Dermis blood vessel endothelial cell (primary cell): ENCODE measurements around the gene ORC2. TPM values are rescaled to one million over a fixed set of nuclear protein-coding genes. Genes with fewer than 3 reads are reported as not detected.
A peak's percentile ranks its signal among the peaks of the same experiment; 100 is the strongest.
"Not testable (repeated sequence)": the region's sequence is repeated elsewhere in the genome, so short reads cannot be mapped to it uniquely, and the experiment has no call there.

ENCODE experiments used
- DNase-seq: peaks from one replicate; pipeline ENCODE4 v3.0.0; 2010
- total RNA-seq: library from RNA; depleted of rRNA; stranded (reverse); fragments of >200 nt; gene quantifications from 2 replicates; pipeline ENCODE4 v1.2.3, GENCODE V29; 2014

ORC2 gene
- total RNA-seq, 1 donor from 2014 or later: 19.7 TPM

- no peak for DNase-seq
Measured at GRCh38 chr2:200930947-200931626, 32.4 kb downstream of the ORC2 start.

- DNase-seq: no peak
Measured at GRCh38 chr2:200929334-200930249, 33.9 kb downstream of the ORC2 start.

DNA sequence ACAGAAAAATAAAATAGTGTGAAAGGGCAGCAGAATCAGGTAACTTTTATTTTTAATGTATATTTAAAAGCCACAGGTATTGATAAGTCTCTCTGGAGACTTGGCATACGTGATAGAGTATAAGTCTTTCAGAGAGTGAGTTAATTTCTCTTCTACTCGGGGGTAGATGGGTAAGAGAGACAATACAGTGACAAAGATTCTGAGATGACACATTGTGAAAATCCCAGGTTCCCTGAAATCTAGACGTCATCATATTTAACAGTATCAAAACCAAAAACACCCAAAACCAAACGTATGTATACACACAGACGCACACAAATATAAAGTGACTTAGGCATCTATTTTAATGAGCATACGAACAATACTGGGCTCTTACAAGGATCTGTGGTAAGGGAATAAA is 41.0 kb downstream of the ORC2 start:
- DNase-seq: no peak

- peak; percentile 7 for DNase-seq
Measured at GRCh38 chr2:200913654-200914053, 49.8 kb downstream of the ORC2 start.

DNA sequence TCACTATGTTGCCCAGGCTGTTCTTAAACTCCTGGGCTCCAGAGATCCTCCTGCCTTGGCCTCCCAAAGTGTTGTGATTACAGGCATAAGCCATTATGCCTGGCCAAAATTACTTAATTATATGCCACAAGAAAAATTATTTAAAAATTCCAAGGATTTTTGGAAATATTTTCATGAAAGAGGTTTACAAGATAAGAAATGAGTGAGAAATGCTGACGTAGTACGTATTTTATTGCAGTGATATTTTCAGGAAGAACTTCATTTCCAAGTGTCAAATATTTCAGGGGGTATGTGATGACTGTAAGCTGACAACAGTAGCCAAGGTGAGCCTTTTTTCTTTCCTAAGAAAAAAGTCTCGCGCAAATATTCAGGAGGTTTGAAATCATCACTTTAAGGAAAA is 53.5 kb downstream of the ORC2 start:
- no peak for DNase-seq

GRCh38 chr2:200905618-200906296 is 57.7 kb downstream of the ORC2 start:
- DNase-seq: peak; percentile 89

DNA sequence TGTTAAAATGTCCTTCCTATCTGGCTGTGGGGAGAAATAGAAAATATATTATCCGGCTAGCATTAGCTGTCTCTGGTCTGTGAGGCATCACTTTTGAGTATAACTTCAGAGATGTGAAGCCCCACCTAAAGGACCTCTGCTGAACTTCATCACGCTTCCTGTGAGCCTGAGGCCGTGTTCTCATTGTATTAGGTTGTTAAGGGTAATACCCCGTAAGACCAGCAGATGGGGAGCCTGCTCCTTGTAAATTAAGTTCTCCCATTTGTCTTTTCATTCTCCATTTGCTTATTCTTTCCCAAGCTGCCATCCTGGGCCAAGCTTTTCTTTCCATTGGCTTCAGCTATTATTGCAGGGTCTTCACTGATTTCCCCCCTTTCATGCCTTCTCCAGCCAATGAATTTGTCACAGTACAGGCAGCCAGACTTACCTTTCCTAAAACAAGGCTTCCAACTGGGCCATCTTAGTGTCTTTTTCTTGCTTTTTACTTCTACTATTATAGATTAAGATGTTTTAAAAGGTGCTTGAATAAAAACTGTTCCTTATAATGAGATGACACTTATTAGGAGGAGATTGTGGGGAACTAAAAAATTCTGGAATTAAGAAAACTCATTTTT is 61.9 kb downstream of the ORC2 start:
- peak; percentile 95 for DNase-seq

DNA sequence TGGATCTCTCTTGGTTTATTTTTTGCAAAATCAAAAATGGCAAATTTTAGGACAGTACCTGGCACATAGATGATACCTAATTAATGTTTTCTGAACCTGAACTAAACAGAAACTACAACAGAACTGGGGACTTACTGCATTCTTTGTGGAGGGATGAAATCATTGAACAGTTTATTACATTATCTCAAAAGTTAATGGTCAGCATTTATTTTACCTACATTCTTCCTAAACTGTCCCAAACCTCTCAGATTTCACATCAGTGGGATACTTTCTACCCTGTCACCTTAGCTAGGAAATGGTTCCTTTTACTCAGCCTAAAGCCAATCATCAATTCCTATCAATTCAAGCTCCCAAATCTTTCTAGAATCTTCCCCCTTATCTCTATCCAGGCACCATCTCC is 64.0 kb downstream of the ORC2 start:
- no peak for DNase-seq

DNA sequence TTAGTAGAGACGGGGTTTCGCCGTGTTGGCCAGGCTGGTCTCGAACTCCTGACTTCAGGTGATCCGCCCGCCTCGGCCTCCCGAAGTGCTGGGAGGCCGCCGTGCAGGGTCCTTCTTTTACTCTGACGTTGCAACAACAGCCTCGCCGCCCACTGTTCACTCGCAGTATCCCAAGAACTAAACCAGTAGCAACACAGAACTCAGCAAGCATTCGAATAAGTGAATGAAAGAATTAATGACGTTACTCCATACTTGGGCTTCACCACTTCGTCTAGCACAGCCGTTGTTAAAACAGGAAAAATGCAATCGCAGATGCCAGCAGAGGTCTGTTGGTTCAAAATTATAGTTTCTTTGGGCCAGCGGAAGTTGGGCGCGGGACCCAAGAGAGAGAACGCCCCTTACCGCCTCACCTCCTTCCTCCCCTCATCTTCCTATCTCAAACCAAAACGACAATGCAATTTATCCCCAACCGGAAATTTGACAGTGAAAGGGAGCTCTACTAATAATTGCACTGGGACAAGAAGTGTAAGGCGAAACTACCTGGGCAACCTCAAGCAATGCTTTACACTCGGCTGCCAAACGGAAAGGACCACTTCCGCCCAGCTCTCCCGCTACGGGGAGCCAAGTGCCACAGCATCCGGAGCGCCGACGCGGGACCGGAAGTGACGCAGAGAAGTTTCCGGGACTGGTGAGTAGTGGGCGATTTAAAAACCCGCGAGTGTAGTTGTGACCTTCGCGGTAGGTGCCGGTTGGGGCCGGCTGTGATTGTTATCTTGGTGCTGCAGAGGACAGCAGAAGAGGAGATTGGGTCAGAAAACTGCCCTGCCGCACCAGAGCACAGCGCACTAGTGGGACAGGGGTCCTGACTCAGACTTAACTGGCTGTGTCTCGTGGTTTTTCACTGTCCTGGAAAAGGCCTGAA is 74.5 kb downstream of the ORC2 start, which contains the start of the genes NIF3L1 and PPIL3:
TSS of gene NIF3L1 (plus strand) at position 668 of the 922 bp plus-strand sequence. CDS start 2,573 bp downstream, outside the sequence.
TSS of gene PPIL3 (minus strand) at position 374 of the 922 bp plus-strand sequence. CDS start 1,462 bp downstream, outside the sequence.
- DNase-seq: peak; percentile 99

DNA sequence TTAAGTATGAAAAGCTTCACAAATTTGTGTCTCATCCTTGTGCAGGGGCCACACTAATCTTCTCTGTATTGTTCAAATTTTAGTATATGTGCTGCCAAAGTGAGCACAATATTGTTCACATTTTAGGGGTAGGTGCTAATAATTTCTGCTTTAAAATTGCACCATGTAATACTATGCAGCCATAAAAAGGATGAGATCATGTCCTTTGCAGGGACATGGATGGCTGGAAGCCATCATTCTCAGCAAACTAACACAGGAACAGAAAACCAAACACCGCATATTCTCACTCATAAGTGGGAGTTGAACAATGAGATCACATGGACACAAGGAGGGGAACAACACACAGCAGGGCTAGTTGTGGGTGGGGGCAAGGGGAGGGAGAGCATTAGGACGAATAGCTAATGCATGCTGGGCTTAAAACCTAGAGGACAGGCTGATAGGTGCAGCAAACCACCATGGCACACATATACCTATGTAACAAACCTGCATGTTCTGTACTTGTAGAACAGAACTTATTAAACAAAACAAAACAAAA is 81.7 kb downstream of the ORC2 start:
- DNase-seq: not testable (repeated sequence)

GRCh38 chr2:200878289-200878880 is 85.1 kb downstream of the ORC2 start:
- no peak for DNase-seq

GRCh38 chr2:200877443-200877842 is 86.0 kb downstream of the ORC2 start:
- no peak for DNase-seq

DNA sequence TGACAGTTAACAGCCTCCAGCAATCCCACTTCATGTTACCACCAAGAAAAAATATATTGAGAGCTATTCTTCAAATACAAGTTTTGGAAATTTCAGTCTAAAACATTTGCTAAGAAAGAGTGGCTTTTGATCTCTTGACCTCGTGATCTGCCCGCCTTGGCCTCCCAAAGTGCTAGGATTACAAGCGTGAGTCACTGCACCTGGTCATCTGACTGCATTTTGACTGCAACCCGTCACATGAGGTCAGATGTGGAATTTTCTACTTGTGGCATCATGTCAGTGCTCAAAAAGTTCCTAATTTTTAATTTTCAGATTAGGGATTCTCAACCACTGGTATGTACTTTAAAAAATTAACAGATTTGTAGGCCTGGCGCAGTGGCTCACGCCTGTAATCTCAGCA is 89.9 kb downstream of the ORC2 start:
- DNase-seq: no peak

DNA sequence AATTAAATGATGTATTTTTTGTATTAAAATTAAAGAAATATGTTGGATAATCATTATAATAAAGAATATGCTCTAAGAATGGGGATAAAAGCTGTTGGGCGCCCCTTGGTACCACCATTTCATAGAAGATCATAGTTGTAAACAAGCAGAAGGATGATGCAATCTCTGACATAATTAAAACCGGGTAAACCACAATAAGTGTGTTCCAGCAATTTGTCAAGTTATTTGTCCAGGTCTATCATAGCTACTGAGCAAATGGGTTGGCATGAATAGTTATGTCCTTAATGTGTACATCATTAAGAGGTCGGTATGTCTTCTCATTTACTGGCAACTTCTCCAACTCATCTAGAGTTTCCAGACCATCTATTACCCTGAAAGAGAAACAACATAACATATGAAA is 92.3 kb downstream of the ORC2 start:
- DNase-seq: no peak

- no peak for DNase-seq
Measured at GRCh38 chr2:200869014-200869413, 94.4 kb downstream of the ORC2 start.

GRCh38 chr2:200864176-200865034 is 99.1 kb downstream of the ORC2 start, which contains the start of gene CLK1:
TSS of gene CLK1 (minus strand) at chr2:200864658. CDS start at chr2:200861862, 2,796 bp downstream.
- peak; percentile 96 for DNase-seq

DNA sequence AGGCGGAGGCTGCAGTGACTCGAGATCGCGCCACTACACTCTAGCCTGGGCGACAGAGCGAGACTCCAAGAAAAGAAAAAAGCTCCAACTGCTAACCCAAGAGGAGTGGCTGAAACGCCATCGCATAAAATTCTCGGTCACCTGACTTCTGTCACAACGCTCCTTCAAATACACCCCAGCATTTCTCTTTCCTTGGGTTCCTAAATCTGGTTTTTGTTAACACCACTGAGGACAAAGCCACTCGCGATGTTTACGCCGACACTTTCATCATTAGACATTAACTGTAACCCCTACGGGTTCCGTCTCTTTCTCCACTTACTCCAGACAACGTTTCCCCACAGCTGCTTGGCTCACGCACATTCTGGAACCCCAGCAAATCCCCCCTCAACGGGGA is 99.7 kb downstream of the ORC2 start:
- DNase-seq: no peak

- peak; percentile 77 for DNase-seq
Measured at GRCh38 chr2:200862532-200863000, 100.9 kb downstream of the ORC2 start.

DNA sequence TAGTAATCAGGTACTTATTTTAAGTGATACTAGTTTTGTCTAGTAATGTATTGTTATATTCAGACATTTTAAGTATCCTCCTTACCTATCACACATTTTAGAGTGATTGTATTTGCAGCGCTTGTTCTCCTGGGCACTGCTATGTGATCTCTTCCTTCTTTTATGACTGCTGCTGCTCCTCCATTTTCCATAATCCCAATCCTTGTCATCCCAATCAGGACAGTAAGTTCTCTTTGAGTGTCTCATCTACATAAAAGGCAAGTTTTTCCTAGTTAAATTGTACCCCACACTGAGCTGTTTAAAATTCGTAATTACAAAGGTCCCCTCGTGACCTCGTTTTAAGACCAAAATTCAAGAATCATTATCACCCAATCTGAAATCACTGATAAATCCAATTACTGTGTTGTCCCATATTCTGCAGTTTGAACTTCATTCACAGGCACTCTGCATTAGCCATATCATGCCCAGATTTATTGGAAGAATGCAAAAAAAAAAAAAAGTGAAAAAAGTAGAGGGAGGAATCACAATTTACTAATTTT is 101.8 kb downstream of the ORC2 start:
- no peak for DNase-seq
